Progenitor cell of endocrine pancreas (in vitro differentiated cells): ENCODE data around the gene CTAGE4. TPM values are rescaled to one million over a fixed set of nuclear protein-coding genes. Genes with fewer than 3 reads are reported as not detected.
"Not testable (repeated sequence)": the region's sequence is repeated elsewhere in the genome, so short reads cannot be mapped to it uniquely, and the experiment has no call there.

Experiments
- DNase-seq: peaks from one replicate; pipeline ENCODE4 v3.0.0; 2021; ENCODE audit warnings: low spot score; ENCODE audit not compliant: unreplicated experiment
- H3K27ac Mint-ChIP-seq: 2 replicates; pipeline ENCODE4 v1.8.0; 2021; ENCODE audit warnings: mild to moderate bottlenecking, moderate library complexity, mixed read lengths
- H3K27me3 Mint-ChIP-seq: 2 replicates; pipeline ENCODE4 v1.8.0; 2021; ENCODE audit warnings: mixed read lengths
- H3K36me3 Mint-ChIP-seq: 2 replicates; pipeline ENCODE4 v1.8.0; 2022; ENCODE audit warnings: mixed read lengths; ENCODE audit not compliant: insufficient read depth
- H3K4me1 Mint-ChIP-seq: 2 replicates; pipeline ENCODE4 v1.8.0; 2021; ENCODE audit warnings: low read depth, mixed read lengths
- H3K4me3 Mint-ChIP-seq: 2 replicates; pipeline ENCODE4 v1.8.0; 2021; ENCODE audit warnings: low read depth, mild to moderate bottlenecking, moderate library complexity, mixed read lengths
- H3K9me3 Mint-ChIP-seq: 2 replicates; pipeline ENCODE4 v1.8.0; 2021; ENCODE audit warnings: low read depth, mixed read lengths
- total RNA-seq: library from RNA; stranded (reverse); gene quantifications from 2 replicates; pipeline ENCODE4 v1.2.1, GENCODE V29; 2021

Gene CTAGE4
- total RNA-seq, 1 donor from 2014 or later = 6.9 TPM

DNA sequence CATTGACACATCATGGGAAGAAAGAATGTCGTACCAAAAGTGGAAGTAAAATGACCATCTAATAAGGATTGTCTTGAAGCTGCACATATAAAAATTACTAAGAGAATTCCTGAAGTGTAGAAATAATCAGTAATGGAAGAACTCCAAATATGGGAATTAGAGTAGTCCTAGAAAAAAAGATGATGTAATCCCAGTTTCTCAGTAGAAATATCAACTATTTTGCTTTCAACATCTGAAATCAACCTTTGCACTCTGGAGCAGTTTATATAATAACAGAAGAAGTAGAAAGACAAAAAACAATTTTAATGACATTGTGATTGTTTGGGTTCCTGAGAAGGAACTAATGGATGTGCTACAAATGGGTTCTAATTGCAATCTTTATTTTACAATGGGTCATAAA lies 49.8 kb downstream of the CTAGE4 start:
- not testable (repeated sequence) for H3K36me3 Mint-ChIP-seq, DNase-seq, H3K4me3 Mint-ChIP-seq, H3K27ac Mint-ChIP-seq, H3K9me3 Mint-ChIP-seq, H3K27me3 Mint-ChIP-seq, H3K4me1 Mint-ChIP-seq

Other genes starting within 250 kb of the CTAGE4 start
- gene OR2F2, start 248.2 kb upstream of the CTAGE4 start, total RNA-seq = not detected in 2 replicates
- not detected in 2 replicates for gene OR2F1, start 228.6 kb upstream of the CTAGE4 start, total RNA-seq
- not detected in 2 replicates for gene OR6B1, start 183.1 kb upstream of the CTAGE4 start, total RNA-seq
- not detected in 2 replicates for gene OR2A5, start 134.5 kb upstream of the CTAGE4 start, total RNA-seq
- not detected in 2 replicates for gene OR2A25, start 113.7 kb upstream of the CTAGE4 start, total RNA-seq
- gene OR2A12, start 97.2 kb upstream of the CTAGE4 start, total RNA-seq = not detected in 2 replicates
- gene OR2A2, start 73.9 kb upstream of the CTAGE4 start, total RNA-seq = not detected in 2 replicates
- not detected in 2 replicates for gene OR2A14, start 60.3 kb upstream of the CTAGE4 start, total RNA-seq
- 17.3 and 19.5 TPM in 2 replicates for gene ARHGEF35, start 12.4 kb downstream of the CTAGE4 start, total RNA-seq
- 0.20 TPM in 1 of 2 replicates, not detected in the other for gene OR2A42, start 56.1 kb downstream of the CTAGE4 start, total RNA-seq
- gene OR2A7, start 81.3 kb downstream of the CTAGE4 start, total RNA-seq = 8.0 and 9.3 TPM in 2 replicates
- 7.2 and 8.9 TPM in 2 replicates for gene CTAGE8, start 85.8 kb downstream of the CTAGE4 start, total RNA-seq
- 0.12 TPM in 1 of 2 replicates, not detected in the other for gene OR2A1, start 129.0 kb downstream of the CTAGE4 start, total RNA-seq
- gene ARHGEF5, start 171.9 kb downstream of the CTAGE4 start, total RNA-seq = 42.9 and 46.6 TPM in 2 replicates
- not detected in 2 replicates for gene NOBOX, start 220.2 kb downstream of the CTAGE4 start, total RNA-seq